Measurements from ENCODE around the gene ETFA.

ETFA gene

DNA sequence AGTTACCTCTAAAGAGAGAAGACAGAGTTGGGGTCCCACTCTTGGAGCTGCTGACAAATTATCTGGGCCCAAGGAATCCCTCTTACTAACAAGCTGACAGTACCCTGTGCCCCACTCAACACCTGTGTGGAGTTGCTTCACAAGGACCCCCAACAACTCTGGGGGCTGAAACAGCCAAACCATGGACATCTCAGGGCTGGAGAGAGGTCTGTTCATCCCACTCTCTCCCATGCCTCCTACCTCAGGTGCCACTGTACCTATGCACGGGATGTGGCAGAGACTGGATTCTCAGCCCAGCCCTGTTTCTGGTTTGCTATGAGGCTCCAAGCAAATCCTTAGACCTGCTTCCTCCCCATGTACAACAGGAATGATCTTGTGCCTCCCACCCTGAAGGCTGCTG, 101.7 kb downstream of the ETFA start:
- FAIRE-seq, result no peak

DNA sequence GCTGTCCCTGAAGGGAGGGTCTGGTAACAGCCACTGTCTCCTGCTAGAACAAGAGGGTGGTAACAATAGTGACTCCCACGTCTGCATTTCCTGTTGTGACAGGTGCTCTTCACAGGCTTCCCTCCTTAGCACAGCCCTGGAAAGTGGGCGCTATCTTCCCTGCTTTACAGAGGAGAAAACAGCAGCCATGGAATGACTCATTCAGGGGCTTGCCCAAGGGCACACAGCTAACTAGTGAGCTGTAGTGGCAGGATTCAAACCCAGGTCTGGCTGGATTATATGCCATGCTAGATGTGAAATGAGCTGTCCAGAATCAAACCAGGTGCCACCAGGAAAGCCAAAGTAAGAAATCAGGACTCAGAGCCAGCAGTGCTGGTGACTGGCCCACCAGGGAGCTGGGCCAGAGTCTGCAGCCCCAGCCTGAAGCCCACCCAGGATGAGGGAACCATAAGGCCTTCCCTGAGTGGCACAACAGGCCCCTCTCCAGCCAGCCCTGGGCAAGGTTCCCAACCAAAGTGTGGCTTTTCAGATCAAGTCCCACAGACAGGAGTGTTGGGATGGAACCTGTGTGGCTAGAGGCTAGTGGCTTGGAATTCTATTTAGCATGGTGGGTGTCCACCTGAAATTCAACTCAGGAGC, 102.4 kb downstream of the ETFA start:
- FAIRE-seq, result no peak

DNA sequence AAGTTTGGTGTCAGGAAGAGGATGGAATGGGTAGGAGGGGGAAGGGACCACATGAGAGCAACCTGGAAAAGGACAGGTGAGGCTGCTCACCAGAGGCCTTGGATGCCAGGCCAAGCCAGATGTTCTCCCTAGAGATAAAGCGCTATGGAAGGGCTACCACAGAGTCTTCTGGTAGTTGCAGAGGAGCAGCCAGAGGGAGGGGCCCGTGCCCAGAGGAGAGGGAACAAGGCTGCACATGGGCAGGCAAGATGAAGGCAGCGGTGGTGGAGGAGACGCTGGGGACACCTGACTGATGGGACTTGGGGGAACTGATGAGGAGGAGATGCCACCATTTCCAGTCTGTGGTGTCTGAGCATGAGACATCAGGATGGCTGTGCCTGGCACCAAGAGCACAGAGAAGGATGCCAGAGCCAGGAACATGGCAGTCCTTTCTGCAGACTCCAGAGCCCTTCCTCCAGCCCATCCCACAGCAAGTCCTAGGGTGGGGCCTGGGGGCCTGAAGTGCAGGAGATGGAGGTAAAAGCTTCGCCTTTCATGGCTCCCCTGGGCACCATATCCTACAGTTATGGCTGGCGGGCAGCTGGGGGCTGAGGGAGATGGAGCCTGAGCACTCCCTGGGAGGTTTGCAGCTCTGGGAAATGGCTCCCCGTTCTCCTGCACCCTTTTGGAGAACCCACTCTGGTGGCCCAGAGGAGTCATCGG, 103.0 kb downstream of the ETFA start:
- FAIRE-seq, result no peak

DNA sequence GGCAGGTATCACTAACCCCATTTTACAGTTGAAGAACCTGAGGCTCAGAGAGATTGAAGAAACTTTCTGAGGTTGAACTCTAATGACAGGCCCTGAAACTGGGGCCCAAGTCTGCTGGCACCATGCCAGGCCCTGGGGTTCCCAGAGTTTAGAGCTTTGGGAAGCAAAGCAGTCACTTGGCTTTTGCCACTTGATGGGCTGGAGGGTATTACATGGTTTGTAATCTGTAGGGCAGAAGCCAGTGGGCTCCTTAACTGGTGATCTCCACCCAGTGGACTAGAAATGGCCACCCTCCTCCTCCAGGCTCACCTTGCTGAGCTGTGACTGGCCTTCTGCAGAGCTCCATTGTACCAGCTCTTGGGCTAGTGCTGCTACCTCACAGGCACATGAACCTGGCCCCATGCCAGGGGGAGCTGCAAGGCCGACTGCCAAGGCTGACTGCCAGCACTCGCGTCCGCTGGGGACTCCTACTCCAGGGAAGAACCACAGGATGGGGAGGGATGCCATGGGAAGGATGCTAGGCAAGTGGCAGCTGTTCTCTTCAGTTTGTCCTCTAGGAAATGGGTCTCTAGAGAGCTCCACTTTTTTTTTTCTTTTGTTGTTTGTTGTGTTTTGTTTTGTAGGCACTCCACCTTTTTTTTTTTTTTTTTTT, 104.8 kb downstream of the ETFA start:
- FAIRE-seq, result no peak

DNA sequence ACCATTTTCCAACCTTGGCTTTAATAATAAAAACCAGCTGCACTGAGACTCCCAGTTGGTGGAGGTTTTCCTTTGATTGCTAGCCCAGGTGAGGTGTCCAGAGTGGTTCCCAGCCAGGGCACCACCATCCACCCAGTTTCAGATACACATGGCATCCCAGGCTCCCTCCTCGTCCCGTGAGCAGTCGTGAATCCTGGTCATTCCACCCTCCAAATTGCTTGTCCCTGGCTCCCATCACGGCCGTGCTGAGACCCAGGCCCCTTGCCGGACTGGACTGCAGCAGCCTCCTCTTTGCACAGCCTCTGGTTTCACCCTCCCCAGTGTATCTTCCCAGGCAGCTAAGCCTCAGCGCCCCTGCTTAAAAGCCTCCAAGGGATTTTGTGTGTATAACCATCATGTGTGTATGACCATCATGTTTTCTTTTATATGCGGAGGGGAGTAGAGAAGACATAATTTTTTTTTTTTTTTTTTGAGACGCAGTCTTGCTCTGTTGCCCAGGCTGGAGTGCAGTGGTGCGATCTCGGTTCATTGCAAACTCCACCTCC, 106.3 kb downstream of the ETFA start:
- no peak for FAIRE-seq

DNA sequence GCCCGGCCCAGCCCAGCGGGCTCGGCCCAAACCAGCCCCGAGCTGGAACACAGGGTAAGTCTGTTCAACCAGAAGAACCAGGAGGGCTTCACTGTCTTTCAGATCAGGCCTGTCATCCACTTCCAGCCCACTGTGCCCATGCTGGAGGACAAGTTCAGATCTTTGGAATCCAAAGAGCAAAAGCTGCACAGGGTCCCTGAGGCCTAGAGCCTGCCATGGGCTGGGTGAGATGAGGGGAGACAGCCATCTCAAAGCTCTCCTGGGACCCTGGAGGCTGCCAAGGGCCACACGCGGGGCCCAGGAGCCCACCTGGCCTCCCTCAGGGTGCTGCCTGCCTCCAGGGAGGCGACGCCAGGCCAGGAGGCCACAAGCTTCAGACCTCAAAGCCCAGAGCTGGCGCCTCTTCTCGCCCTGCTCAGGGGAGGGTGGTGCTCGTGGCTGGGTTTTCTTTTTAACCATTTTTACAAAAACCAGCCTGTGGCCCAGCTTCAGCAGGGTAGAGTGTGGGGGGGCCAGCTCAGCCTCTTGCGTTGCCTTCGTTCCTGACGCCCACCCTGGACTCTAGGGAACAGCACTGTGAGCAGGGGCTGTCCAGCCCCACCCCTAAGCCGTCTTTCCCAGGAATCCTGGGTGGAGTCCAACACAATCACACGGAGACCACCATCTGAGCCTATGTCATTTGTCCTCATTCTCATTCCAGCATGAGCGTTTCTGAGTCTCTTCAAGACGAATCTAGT, 107.0 kb downstream of the ETFA start:
- FAIRE-seq, result no peak

DNA sequence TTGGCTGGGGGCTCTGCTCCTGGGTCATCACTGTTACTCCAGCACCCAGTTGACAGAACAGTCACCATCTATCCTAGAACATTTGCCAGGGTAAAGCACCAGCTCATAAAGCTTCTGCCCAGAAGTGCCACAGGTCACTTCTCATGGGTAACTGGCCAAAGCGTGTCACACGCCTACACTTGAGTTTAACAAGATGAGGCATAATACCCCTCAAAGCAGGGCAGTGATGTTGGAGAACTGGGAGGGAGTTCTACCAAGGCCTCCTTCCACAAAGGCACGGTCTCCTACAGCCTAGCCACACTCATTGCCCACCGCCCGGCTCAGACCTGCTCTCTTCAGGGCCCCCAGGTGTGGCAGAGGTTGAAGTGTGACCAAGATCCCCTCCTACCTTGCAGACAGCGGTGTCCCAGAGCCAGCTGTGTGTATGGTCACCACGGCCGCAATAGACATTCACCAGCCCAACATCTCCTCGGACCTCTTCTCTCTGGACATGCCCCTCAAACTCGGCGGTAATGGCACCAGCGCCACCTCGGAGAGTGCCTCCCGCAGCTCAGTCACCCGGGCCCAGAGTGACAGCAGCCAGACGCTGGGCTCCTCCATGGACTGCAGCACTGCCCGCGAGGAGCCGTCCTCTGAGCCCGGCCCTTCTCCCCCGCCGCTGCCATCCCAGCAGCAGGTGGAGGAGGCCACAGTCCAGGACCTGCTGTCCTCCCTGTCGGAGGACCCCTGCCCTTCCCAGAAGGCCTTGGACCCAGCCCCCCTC, 107.7 kb downstream of the ETFA start:
- FAIRE-seq, result no peak

DNA sequence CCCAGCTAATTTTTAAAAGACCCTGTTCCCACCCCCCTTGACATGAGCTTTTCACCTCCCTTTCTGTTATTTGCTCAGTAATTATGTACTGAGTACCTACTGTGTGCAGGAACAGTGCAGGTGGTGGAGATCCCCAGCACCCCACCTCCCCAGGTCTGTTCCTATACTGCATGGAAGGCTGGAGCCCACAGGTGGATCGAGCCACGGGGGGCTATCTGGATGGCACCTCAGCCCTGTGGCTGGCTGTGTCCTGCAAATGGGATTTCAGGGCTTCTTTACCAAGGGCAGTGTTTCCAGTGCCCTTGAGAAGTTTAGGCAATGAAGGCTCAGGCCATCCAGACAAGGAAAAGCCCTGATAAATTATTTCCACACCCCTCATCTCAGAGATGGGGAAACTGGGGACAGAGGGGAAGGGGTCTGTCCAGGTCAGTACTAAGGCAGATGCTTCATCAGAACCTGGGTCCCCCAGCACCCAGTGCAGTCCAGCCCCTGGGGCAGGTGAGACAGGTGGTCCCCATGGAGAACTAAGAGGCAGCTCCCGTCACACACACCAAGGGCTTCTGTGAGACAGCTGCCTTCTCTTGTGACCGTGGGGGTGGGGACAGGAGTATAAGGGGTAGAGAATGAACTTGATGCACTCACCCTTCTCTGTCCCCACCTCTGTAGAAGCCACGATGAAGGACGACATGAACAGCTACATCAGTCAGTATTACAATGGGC, 109.6 kb downstream of the ETFA start:
- no peak for FAIRE-seq

DNA sequence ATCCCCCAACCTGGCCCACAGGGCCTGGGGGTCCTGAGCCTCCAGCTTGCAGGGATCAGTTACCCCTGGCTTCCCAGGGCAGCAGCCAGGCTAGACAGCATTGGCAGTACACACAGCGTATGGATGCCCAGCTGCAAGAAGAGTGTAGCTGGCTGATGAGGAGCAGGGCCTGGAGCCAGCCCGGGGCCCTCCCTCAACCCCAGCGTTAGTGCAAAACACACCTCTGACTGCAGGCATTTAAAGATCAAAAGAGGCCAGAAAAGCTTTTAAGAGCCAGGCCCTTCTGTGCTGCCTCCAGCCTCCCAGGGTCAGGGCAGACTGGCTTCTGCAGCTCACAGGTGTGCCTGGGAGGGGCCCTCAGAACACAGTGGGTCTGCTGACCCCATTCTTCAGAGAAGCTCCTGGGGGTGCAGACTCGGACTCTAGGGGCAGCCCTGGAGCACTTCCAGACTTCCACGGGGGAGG, 110.6 kb downstream of the ETFA start:
- no peak for FAIRE-seq

DNA sequence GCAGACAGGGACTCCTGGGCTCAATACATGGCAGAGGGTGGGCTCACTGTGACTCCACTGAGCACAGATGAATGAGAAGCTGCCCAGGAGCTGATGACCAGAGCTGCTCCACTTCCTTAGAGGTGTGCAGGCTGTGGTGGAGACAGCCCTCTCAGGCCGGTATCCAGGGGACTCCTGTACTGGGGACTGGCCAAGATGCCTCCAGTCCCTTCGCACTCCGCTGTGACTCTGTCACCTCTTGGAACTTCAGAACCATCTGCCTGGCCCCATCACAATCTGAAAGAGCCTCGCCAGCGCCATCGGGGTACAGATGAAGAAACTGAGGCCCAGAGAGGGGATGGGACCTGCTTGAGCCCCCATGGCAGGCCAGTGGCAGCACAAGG, 111.2 kb downstream of the ETFA start:
- FAIRE-seq, result no peak

DNA sequence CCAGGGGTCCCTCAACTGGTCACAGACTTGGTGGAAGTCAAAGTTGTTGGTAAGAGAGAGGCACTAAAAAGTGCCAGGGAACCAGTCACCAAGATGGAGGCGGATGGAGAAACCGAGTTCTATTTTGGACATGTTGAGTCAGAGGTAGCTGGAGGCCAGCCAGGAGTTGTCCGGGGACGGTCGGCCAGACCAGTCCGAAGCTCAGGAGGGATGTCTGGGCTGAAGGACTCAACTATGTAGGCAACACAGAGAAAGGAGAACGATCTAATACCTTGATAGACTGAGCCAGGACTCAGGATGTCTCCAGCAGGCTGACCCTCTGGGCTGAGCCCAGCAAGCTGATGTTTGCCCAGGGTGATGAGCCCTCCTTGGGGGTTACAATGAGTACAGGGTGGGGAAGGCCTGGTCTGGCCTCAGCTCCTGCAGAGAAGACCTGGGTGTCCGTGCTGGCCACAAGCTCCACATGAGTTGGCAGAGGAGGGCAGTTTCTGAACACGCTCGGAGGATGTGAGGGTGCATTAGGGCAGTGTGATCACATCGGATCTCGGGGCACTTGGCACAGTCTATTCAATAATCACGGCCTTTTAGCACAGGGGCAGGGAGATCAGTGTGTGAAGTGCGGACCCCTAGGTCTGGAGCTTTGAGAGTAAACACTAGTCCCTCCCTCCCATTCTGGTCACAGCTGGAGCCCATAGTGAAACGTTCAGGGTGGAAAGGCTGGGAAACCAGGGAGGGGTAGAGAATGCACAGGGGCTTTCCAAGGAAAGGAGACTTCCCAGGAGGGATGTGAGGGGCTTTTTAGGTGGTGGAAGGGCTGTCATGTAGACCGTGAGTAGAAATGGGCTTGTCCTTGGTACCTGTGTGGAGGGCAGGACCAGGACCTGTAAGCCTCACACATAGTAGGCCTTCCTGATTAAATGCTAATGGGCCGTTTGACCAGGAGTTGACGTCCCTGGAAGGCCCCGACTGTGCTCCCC, 111.9 kb downstream of the ETFA start:
- FAIRE-seq, result no peak

DNA sequence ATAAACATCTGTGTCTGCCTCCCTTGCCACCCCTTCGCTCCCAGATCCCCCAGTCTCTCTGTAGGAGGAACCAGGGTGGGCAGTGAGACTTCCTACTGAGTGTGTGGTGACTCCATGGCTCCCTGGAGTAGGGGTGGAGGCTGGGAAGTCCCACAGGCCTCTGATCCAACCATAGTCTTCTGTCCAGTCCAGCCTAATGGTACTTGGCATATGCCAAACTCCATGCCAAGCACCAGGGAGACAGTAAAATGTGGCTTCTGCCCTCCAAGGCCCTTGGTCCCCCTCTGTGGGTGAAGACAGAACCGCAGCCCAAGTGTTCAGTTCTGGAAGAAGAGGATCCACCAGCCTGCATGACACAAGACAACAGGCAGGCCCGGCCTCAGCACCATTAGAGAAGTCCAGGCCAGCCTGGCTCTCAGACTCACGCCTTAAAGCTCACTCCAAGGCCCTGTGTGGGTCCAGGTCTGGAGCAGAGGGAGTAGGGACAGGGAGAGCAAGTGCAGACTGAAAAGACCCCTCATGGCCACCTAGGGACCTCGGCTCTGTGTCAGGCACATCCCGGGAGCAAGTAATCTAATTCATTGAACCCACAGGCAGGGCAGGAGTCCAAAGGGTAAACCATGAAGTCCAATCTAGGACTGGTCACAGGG, 112.7 kb downstream of the ETFA start:
- FAIRE-seq, result no peak

DNA sequence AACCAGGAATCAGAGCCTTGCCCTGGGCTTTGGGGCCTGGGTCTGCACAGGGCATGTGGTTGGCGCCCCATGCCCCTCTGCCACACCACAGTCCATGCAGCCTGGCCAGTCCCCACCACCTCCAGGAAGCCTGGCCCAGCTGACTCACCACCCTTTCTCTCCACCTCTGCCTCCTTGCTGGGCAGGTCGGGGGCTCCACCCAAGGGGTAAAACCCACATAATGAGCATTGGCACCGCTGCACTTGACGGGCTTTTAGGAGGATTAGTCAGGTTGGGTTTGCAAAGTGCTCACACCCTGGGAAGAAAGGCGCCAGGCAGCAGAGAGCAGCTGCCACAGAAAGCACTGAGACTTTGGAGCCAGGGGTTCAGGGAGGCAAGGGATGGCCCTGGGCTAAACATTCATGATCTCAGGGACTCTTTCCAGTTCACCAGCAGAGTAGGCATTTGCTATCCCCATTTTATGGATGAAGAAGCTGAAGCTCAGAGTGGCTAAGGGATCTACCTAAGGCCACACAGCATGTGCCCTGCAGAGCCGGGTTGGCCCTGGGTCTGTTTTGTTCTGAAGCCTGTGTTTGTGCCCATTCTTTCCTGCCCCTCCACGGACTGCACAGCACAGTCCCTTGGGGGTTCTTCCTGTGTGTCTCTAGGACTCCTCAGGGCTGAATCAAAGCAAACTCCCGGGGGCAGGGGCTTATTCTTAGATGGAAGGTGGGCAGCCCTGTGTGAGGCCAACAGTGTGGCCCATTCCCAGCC, 113.4 kb downstream of the ETFA start:
- no peak for FAIRE-seq

DNA sequence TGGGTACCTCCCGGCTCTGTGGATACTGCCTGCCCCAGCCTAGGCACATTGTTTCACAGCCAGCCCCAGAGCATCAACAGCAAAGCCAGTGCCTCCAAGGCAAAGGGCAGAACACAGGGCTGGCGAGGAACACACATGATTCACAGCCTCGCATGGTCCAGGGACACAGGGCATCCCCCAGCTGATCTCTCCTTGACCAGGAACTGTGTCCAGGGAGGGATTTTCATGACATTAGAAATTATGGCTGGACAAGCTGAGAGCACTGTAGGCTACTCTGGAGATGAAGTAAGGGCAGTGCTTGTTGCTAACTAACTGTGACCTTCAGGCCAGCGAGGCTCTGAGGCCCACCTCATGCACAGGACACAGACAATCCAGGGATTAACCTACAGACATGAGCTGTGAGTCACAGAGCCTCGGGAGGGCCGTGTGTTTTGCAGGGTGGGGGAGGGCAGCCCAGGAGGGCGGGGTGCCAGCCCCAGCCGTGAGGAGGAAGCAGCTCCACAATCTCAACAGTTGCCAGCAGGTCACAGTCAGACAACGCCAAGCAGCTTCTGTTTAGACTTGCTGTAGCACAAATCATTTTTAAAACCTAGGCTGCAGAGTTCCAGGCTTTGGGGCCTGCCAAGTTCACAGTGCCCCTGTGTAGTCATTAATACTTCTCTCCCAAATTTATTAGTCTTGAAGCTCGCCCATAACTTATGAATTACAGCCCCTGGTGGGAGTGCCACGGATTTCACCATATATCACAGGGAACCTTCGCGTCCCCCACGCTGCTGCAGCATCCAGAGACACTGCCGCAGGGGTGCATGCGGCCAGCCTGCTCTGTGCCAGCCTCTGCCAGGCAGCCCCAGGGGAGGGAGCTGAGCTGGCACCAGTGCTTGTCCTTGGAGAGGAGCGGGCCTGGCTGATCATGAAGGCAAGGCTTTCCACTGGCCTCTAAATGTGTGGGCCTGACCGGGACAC, 114.7 kb downstream of the ETFA start:
- no peak for FAIRE-seq

DNA sequence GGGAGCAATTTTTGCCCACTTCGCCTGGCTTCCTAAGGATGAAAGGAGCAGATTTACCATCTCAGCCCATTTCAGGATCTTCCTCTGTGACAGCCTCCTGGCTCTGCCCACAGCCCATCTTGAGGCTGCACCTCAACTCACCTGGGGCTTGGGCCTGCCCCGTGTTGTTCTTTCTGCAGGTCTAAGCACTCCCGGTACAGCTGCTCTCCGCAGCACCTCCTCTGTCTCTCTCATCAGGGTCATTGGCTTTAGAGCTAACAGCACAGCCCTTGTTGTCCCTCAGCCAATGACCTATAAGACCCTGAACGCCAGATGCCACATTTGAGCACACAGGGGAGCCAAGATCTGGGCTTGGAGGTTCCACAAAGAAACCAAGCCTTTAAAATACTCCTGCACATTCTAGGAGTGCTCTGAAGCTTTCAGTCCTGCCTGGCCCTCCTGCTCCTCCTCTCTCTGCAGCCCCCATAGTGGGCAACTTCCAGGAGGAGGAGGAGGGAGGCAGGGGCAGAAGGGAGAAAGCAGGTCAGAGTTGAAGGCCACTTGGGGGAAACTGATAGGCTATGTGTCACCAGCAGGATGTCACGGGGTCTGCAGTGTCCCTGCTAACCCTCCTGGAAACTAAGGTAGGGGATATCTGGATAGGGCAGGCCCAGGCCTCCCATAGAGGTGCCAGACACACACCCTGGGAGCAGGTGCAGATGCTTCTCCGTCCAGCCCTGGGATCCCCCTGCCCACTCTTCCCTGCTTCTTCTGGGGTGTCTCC, 115.6 kb downstream of the ETFA start:
- no peak for FAIRE-seq

DNA sequence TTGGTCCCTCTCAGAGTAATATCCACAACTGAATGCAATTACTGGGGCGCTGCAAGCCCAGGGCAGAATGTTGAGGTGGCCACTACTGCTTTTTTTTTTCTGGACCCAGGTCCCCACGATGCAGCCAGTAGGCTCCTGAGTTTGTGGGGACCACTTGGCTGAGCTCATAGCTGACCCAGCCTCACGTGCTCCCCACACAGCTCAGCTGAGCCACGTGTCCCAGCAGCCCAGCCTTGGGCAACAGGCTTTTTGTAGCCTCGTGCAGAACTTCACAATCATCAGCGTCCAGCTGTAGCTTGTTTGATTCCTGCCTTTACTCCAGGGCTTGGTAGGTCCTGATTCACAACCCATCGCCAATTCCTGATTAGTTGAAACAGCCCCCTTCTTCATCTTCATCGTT, 117.3 kb downstream of the ETFA start:
- FAIRE-seq, result no peak

DNA sequence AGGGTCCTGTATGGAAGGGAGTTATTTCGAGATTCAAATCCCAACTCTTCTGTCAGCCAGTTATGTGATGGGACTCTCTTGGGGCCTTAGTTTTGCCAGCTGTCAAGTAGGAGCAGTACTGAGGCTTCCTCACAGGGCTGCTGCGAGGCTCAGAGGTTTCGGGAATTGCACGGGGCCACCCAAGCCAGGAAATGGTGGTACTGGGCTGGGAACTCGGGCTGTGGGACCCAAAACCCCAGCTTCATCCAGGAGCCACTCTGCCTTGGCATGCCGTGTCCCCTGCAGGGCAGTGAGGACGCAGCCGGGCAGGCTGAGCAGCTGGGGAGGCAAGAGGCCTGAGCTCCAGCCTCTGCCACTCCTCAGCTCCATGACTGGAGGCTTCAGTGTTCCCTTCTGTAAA, 118.6 kb downstream of the ETFA start:
- no peak for FAIRE-seq

All from TTC549 (cell line).